Spleen (tissue), 7 donors: Measurements from ENCODE around the gene EXOC6B.

Experiments
- POLR2A ChIP-seq, 3 donors: fragments of 450-650 bp; IDR thresholded peaks; one replicate each; pipeline ENCODE4 v1.5.1; 2017; ENCODE audit warnings: antibody characterized with exemption in 3 of 3, mild to moderate bottlenecking in 1 of 3
- POLR2AphosphoS5 ChIP-seq, 3 donors: sonication (generic); formaldehyde crosslinking; IDR thresholded peaks; one replicate each; pipeline ENCODE4 v1.5.1; 2017; ENCODE audit warnings: antibody characterized with exemption in 3 of 3
- TF ChIP-seq, protein P1 (sequence below), 11 experiments: fragments of 200-600 bp in 7 of 11; fragments of 450-650 bp in 4 of 11; sonication (generic) in 4 of 11; IDR thresholded peaks in 8 of 11; conservative IDR thresholded peaks in 3 of 11; 1 replicate in 7 of 11; 2 replicates in 4 of 11; pipeline versions ENCODE4 v1.4.0 to v1.8.0; 2016 to 2021; ENCODE audit warnings: antibody characterized with exemption in 11 of 11, inconsistent platforms in 4 of 11, mild to moderate bottlenecking in 1 of 11
- donor health status: DM: no; HTN: no; CAD: no; lungs with moderate emphysema.
- donor health status: DM: no; HTN: no; CAD: no.
- donor health status: DM: no; HTN: no; CAD: no.

DNA sequence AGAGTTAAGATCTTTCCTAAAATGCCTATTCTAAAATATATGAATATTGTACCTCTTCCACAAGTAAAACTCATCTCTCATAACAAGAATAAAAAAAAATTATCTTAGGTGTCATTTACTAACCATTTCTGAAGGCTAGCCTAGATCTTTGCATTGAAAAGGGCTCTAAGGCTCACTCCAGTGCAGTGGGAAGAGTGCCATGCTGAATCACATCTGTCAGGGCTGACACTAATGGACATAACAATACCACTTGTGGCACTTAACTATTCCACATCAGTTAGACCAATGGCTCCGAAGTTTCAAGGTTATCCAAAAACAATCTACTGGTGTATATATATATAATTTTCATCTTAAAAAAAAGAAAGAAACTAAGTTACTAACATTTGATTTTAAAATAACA is 130.2 kb downstream of the EXOC6B start:
- no peak for TF ChIP-seq POLR2A (IDR thresholded peaks at IDR 0.05)
- TF ChIP-seq, protein P1, sequence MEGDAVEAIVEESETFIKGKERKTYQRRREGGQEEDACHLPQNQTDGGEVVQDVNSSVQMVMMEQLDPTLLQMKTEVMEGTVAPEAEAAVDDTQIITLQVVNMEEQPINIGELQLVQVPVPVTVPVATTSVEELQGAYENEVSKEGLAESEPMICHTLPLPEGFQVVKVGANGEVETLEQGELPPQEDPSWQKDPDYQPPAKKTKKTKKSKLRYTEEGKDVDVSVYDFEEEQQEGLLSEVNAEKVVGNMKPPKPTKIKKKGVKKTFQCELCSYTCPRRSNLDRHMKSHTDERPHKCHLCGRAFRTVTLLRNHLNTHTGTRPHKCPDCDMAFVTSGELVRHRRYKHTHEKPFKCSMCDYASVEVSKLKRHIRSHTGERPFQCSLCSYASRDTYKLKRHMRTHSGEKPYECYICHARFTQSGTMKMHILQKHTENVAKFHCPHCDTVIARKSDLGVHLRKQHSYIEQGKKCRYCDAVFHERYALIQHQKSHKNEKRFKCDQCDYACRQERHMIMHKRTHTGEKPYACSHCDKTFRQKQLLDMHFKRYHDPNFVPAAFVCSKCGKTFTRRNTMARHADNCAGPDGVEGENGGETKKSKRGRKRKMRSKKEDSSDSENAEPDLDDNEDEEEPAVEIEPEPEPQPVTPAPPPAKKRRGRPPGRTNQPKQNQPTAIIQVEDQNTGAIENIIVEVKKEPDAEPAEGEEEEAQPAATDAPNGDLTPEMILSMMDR (IDR thresholded peaks at IDR 0.05 in 8 of 11, conservative IDR thresholded peaks at IDR 0.05 in 3 of 11), result no peak
- TF ChIP-seq POLR2AphosphoS5 (IDR thresholded peaks at IDR 0.05), result no peak
